GM21717 (cell line): ENCODE measurements around the gene PTPRU.

Source experiments
- ATAC-seq: cut with Tn5 transposase; IDR thresholded peaks from one replicate; pipeline ENCODE4 v1.9.1; 2021; ENCODE audit warnings: mild to moderate bottlenecking, moderate library complexity; ENCODE audit not compliant: unreplicated experiment

PTPRU gene

GRCh38 chr1:29243023-29243870 is 6.9 kb downstream of the PTPRU start:
- no peak for ATAC-seq

GRCh38 chr1:29243871-29244200 is 7.5 kb downstream of the PTPRU start:
- ATAC-seq: no peak

GRCh38 chr1:29245261-29245660 is 8.9 kb downstream of the PTPRU start:
- ATAC-seq: no peak

- no peak for ATAC-seq
Measured at GRCh38 chr1:29245876-29246275, 9.6 kb downstream of the PTPRU start.

- no peak for ATAC-seq
Measured at GRCh38 chr1:29247044-29247443, 10.7 kb downstream of the PTPRU start.

- no peak for ATAC-seq
Measured at GRCh38 chr1:29247571-29248273, 11.4 kb downstream of the PTPRU start.

GRCh38 chr1:29248409-29248808 is 12.1 kb downstream of the PTPRU start:
- no peak for ATAC-seq

GRCh38 chr1:29249170-29249691 is 12.9 kb downstream of the PTPRU start:
- ATAC-seq: no peak

GRCh38 chr1:29249951-29250581 is 13.7 kb downstream of the PTPRU start:
- no peak for ATAC-seq

- ATAC-seq: no peak
Measured at GRCh38 chr1:29251164-29252124, 15.1 kb downstream of the PTPRU start.

- ATAC-seq: no peak
Measured at GRCh38 chr1:29253180-29253579, 16.9 kb downstream of the PTPRU start.

GRCh38 chr1:29254346-29254745 is 18.0 kb downstream of the PTPRU start:
- ATAC-seq: no peak

GRCh38 chr1:29255134-29255666 is 18.9 kb downstream of the PTPRU start:
- ATAC-seq: no peak

- no peak for ATAC-seq
Measured at GRCh38 chr1:29256394-29256793, 20.1 kb downstream of the PTPRU start.

GRCh38 chr1:29256979-29257804 is 20.9 kb downstream of the PTPRU start:
- no peak for ATAC-seq

GRCh38 chr1:29258189-29258975 is 22.1 kb downstream of the PTPRU start:
- ATAC-seq: no peak

GRCh38 chr1:29258976-29259801 is 22.9 kb downstream of the PTPRU start:
- no peak for ATAC-seq
